ENCODE results near the gene HNF1A.

The HNF1A gene

GRCh38 chr12:120993496-120993895 is 15.2 kb downstream of the HNF1A start:
- Histone ChIP-seq H2BK12ac (ENCODE audit: low read length) (no peak overlapping the region), H3K27ac (ENCODE audit: low read depth, low read length) (no peak overlapping the region), H3K27me3 (ENCODE audit: insufficient read depth, low read length) (no peaks in the 10 kb centered on the region), H3K14ac (ENCODE audit: low read length) (no peak overlapping the region), H3K4ac (ENCODE audit: low read depth, low read length) (no peak overlapping the region), H2BK5ac (ENCODE audit: low read depth, low read length, poor library complexity) (no peak overlapping the region), H2AK5ac (ENCODE audit: low read length) (no peak overlapping the region), H3K23ac (ENCODE audit: low read length) (no peak overlapping the region), H2BK120ac (ENCODE audit: insufficient read depth, low read length, poor library complexity) (no peak overlapping the region), H4K12ac (ENCODE audit: low read depth, low read length) (no peak overlapping the region), H3K4me2 (ENCODE audit: low read length) (no peak overlapping the region), H3K18ac (ENCODE audit: low read length) (no peak overlapping the region), H3K9ac (ENCODE audit: low read length) (no peak overlapping the region), H3K79me2 (ENCODE audit: control insufficient read depth, insufficient read depth, low read length, poor library complexity) (no peaks in the 10 kb centered on the region), H4K91ac (ENCODE audit: low read depth, low read length) (no peak overlapping the region), H2AFZ (ENCODE audit: insufficient read depth, low read length, poor library complexity) (no peak overlapping the region), H3K79me1 (ENCODE audit: low read length) (no peaks in the 10 kb centered on the region), H4K8ac (ENCODE audit: low read depth, low read length) (no peak overlapping the region), H3K4me1 (ENCODE audit: control insufficient read depth in 1 of 2, insufficient read depth in 2 of 2, low read length in 2 of 2) (no peaks in the 10 kb centered on the region), H3K36me3 (ENCODE audit: control insufficient read depth in 1 of 2, insufficient read depth in 2 of 2, low read length in 2 of 2) (no peaks in the 10 kb centered on the region), H3K4me3 (ENCODE audit: low read depth, low read length) (no peak overlapping the region), H3K9me3 (ENCODE audit: insufficient read depth, low read depth, low read length) (peaks cover 7% of the 10 kb centered on the region)
- no peak for DNase-seq
- no CpG with 5 or more reads among the region's 11 CpGs for WGBS (ENCODE audit: extremely low coverage, insufficient coverage, insufficient read length)

DNA sequence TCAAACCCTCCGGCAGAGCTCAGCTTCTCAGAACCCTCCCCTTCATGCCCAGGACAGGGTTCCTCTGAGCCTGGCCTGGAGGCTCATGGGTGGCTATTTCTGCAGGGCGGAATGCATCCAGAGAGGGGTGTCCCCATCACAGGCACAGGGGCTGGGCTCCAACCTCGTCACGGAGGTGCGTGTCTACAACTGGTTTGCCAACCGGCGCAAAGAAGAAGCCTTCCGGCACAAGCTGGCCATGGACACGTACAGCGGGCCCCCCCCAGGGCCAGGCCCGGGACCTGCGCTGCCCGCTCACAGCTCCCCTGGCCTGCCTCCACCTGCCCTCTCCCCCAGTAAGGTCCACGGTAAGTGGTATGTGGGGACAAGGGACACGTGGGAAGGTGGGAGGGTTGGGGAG is 15.7 kb downstream of the HNF1A start:
- Histone ChIP-seq H3K27ac (ENCODE audit: low read depth, low read length) (no peak overlapping the region), H4K91ac (ENCODE audit: low read depth, low read length) (no peak overlapping the region), H4K8ac (ENCODE audit: low read depth, low read length) (no peak overlapping the region), H3K79me2 (ENCODE audit: control insufficient read depth, insufficient read depth, low read length, poor library complexity) (no peaks in the 10 kb centered on the region), H4K12ac (ENCODE audit: low read depth, low read length) (no peak overlapping the region), H3K79me1 (ENCODE audit: low read length) (no peaks in the 10 kb centered on the region), H3K23ac (ENCODE audit: low read length) (no peak overlapping the region), H3K18ac (ENCODE audit: low read length) (no peak overlapping the region), H3K27me3 (ENCODE audit: insufficient read depth, low read length) (no peaks in the 10 kb centered on the region), H3K14ac (ENCODE audit: low read length) (no peak overlapping the region), H3K4ac (ENCODE audit: low read depth, low read length) (no peak overlapping the region), H3K4me1 (ENCODE audit: control insufficient read depth in 1 of 2, insufficient read depth in 2 of 2, low read length in 2 of 2) (no peaks in the 10 kb centered on the region), H3K9me3 (ENCODE audit: insufficient read depth, low read depth, low read length) (peaks cover 3% of the 10 kb centered on the region), H3K9ac (ENCODE audit: low read length) (no peak overlapping the region), H3K36me3 (ENCODE audit: control insufficient read depth in 1 of 2, insufficient read depth in 2 of 2, low read length in 2 of 2) (no peaks in the 10 kb centered on the region), H3K4me3 (ENCODE audit: low read depth, low read length) (no peak overlapping the region), H2BK120ac (ENCODE audit: insufficient read depth, low read length, poor library complexity) (no peak overlapping the region), H2AK5ac (ENCODE audit: low read length) (no peak overlapping the region), H2AFZ (ENCODE audit: insufficient read depth, low read length, poor library complexity) (no peak overlapping the region), H3K4me2 (ENCODE audit: low read length) (no peak overlapping the region), H2BK12ac (ENCODE audit: low read length) (no peak overlapping the region), H2BK5ac (ENCODE audit: low read depth, low read length, poor library complexity) (no peak overlapping the region)
- whole genome bisulfite sequencing (ENCODE audit: extremely low coverage, insufficient coverage, insufficient read length) = no CpG with 5 or more reads among the region's 15 CpGs
- no peak for DNase-seq

GRCh38 chr12:120994589-120995337 is 16.4 kb downstream of the HNF1A start:
- no peak overlapping the region for H2BK5ac ChIP-seq (ENCODE audit: low read depth, low read length, poor library complexity)
- H3K36me3 ChIP-seq (ENCODE audit: control insufficient read depth in 1 of 2, insufficient read depth in 2 of 2, low read length in 2 of 2) = no peaks in the 10 kb centered on the region
- no peak overlapping the region for H3K14ac ChIP-seq (ENCODE audit: low read length)
- no peak overlapping the region for H3K9ac ChIP-seq (ENCODE audit: low read length)
- H4K91ac ChIP-seq (ENCODE audit: low read depth, low read length) = no peak overlapping the region
- no peaks in the 10 kb centered on the region for H3K79me2 ChIP-seq (ENCODE audit: control insufficient read depth, insufficient read depth, low read length, poor library complexity)
- no peak overlapping the region for H3K4ac ChIP-seq (ENCODE audit: low read depth, low read length)
- no peak overlapping the region for H2AK5ac ChIP-seq (ENCODE audit: low read length)
- no peak overlapping the region for H2BK12ac ChIP-seq (ENCODE audit: low read length)
- H3K4me3 ChIP-seq (ENCODE audit: low read depth, low read length) = no peak overlapping the region
- no peak for DNase-seq
- peaks cover 3% of the 10 kb centered on the region for H3K9me3 ChIP-seq (ENCODE audit: insufficient read depth, low read depth, low read length)
- H4K12ac ChIP-seq (ENCODE audit: low read depth, low read length) = no peak overlapping the region
- no peaks in the 10 kb centered on the region for H3K79me1 ChIP-seq (ENCODE audit: low read length)
- H2BK120ac ChIP-seq (ENCODE audit: insufficient read depth, low read length, poor library complexity) = no peak overlapping the region
- no peaks in the 10 kb centered on the region for H3K27me3 ChIP-seq (ENCODE audit: insufficient read depth, low read length)
- no peak overlapping the region for H3K4me2 ChIP-seq (ENCODE audit: low read length)
- 99% methylated on average over 2 of the region's 2 CpGs for WGBS (ENCODE audit: extremely low coverage, insufficient coverage, insufficient read length)
- no peak overlapping the region for H3K23ac ChIP-seq (ENCODE audit: low read length)
- H3K18ac ChIP-seq (ENCODE audit: low read length) = no peak overlapping the region
- H2AFZ ChIP-seq (ENCODE audit: insufficient read depth, low read length, poor library complexity) = no peak overlapping the region
- no peak overlapping the region for H4K8ac ChIP-seq (ENCODE audit: low read depth, low read length)
- H3K27ac ChIP-seq (ENCODE audit: low read depth, low read length) = no peak overlapping the region
- H3K4me1 ChIP-seq (ENCODE audit: control insufficient read depth in 1 of 2, insufficient read depth in 2 of 2, low read length in 2 of 2) = no peaks in the 10 kb centered on the region

- no peak overlapping the region for H4K12ac ChIP-seq (ENCODE audit: low read depth, low read length)
- no peaks in the 10 kb centered on the region for H3K27me3 ChIP-seq (ENCODE audit: insufficient read depth, low read length)
- H3K9ac ChIP-seq (ENCODE audit: low read length) = no peak overlapping the region
- no peak overlapping the region for H3K23ac ChIP-seq (ENCODE audit: low read length)
- no peak overlapping the region for H2AFZ ChIP-seq (ENCODE audit: insufficient read depth, low read length, poor library complexity)
- no peak overlapping the region for H2BK5ac ChIP-seq (ENCODE audit: low read depth, low read length, poor library complexity)
- no peak overlapping the region for H3K14ac ChIP-seq (ENCODE audit: low read length)
- WGBS (ENCODE audit: extremely low coverage, insufficient coverage, insufficient read length) = no CpG with 5 or more reads among the region's 11 CpGs
- H4K8ac ChIP-seq (ENCODE audit: low read depth, low read length) = no peak overlapping the region
- no peak overlapping the region for H3K18ac ChIP-seq (ENCODE audit: low read length)
- no peak overlapping the region for H3K4me3 ChIP-seq (ENCODE audit: low read depth, low read length)
- peaks cover 0 to 4% of the 10 kb centered on the region in 2 experiments for H3K36me3 ChIP-seq (ENCODE audit: control insufficient read depth in 1 of 2, insufficient read depth in 2 of 2, low read length in 2 of 2)
- no peak overlapping the region for H4K91ac ChIP-seq (ENCODE audit: low read depth, low read length)
- no peaks in the 10 kb centered on the region for H3K79me2 ChIP-seq (ENCODE audit: control insufficient read depth, insufficient read depth, low read length, poor library complexity)
- H3K4me1 ChIP-seq (ENCODE audit: control insufficient read depth in 1 of 2, insufficient read depth in 2 of 2, low read length in 2 of 2) = peaks cover 4 to 6% of the 10 kb centered on the region in 2 experiments
- H2AK5ac ChIP-seq (ENCODE audit: low read length) = no peak overlapping the region
- no peaks in the 10 kb centered on the region for H3K79me1 ChIP-seq (ENCODE audit: low read length)
- no peak overlapping the region for H3K4me2 ChIP-seq (ENCODE audit: low read length)
- DNase-seq = no peak
- H2BK120ac ChIP-seq (ENCODE audit: insufficient read depth, low read length, poor library complexity) = no peak overlapping the region
- H3K4ac ChIP-seq (ENCODE audit: low read depth, low read length) = no peak overlapping the region
- H3K9me3 ChIP-seq (ENCODE audit: insufficient read depth, low read depth, low read length) = peaks cover 3% of the 10 kb centered on the region
- H2BK12ac ChIP-seq (ENCODE audit: low read length) = no peak overlapping the region
- no peak overlapping the region for H3K27ac ChIP-seq (ENCODE audit: low read depth, low read length)
These were observed 17.9 kb downstream of the HNF1A start for GRCh38 chr12:120996133-120996746.

All from trophoblast cell (in vitro differentiated cells and primary cell).